Liver (tissue), 9 donors: ENCODE data around the gene XXYLT1. TPM values are rescaled to one million over a fixed set of nuclear protein-coding genes. Genes with fewer than 3 reads are reported as not detected.

Experiments used
- DNase-seq: peaks from one replicate; pipeline ENCODE4 v3.0.0-alpha.2; 2017; ENCODE audit warnings: low spot score
- H3K27ac ChIP-seq, 2 donors: one replicate each; pipeline ENCODE4 v1.7.0; 2013; ENCODE audit warnings: inconsistent platforms in 2 of 2, low read length in 2 of 2, control low read depth in 1 of 2, low read depth in 1 of 2, mild to moderate bottlenecking in 1 of 2
- H3K27me3 ChIP-seq, 4 donors: one replicate each; pipeline versions ENCODE4 v1.6.1 to v1.7.0; 2013; ENCODE audit warnings: low read length in 3 of 4, inconsistent platforms in 1 of 4, mild to moderate bottlenecking in 1 of 4, moderate library complexity in 1 of 4; ENCODE audit not compliant: control insufficient read depth in 4 of 4, insufficient read depth in 4 of 4
- H3K36me3 ChIP-seq, 4 donors: one replicate each; pipeline versions ENCODE4 v1.6.1 to v1.7.0; 2013; ENCODE audit warnings: low read length in 3 of 4, mild to moderate bottlenecking in 3 of 4, low read depth in 1 of 4, moderate library complexity in 1 of 4; ENCODE audit not compliant: control insufficient read depth in 4 of 4, insufficient read depth in 3 of 4
- H3K4me1 ChIP-seq, 4 donors: one replicate each; pipeline versions ENCODE4 v1.6.1 to v1.7.0; 2013; ENCODE audit warnings: low read length in 3 of 4, mild to moderate bottlenecking in 3 of 4, moderate library complexity in 1 of 4; ENCODE audit not compliant: control insufficient read depth in 4 of 4, insufficient read depth in 4 of 4
- H3K4me3 ChIP-seq, 3 donors: one replicate each; pipeline versions ENCODE4 v1.6.1 to v1.7.0; 2013; ENCODE audit warnings: low read length in 3 of 3, control low read depth in 1 of 3, low read depth in 1 of 3, mild to moderate bottlenecking in 1 of 3
- H3K9ac ChIP-seq, 2 donors: one replicate each; pipeline ENCODE4 v1.7.0; 2013; ENCODE audit warnings: low read length in 2 of 2, mild to moderate bottlenecking in 2 of 2, moderate library complexity in 2 of 2, control low read depth in 1 of 2, low read depth in 1 of 2
- H3K9me3 ChIP-seq, 4 donors: one replicate each; pipeline versions ENCODE4 v1.6.1 to v1.7.0; 2013; ENCODE audit warnings: low read length in 3 of 4; ENCODE audit not compliant: control insufficient read depth in 4 of 4
- EGR1 ChIP-seq, 2 donors: IDR thresholded peaks; 2 replicates each; pipeline ENCODE4 v1.6.1; 2016 to 2018; ENCODE audit warnings: antibody characterized with exemption in 2 of 2, low read depth in 2 of 2
- FOXA1 ChIP-seq: IDR thresholded peaks from 2 replicates; pipeline ENCODE4 v1.6.1; 2016; ENCODE audit warnings: antibody characterized with exemption
- FOXA2 ChIP-seq: IDR thresholded peaks from 2 replicates; pipeline ENCODE4 v1.6.1; 2016; ENCODE audit warnings: antibody characterized with exemption
- GABPA ChIP-seq, 2 donors: IDR thresholded peaks in 1 of 2; conservative IDR thresholded peaks in 1 of 2; 2 replicates each; pipeline ENCODE4 v1.6.1; 2016; ENCODE audit warnings: antibody characterized with exemption in 2 of 2, mild to moderate bottlenecking in 1 of 2, moderate library complexity in 1 of 2
- HNF4A ChIP-seq, 2 donors: conservative IDR thresholded peaks; 2 replicates each; pipeline ENCODE4 v1.6.1; 2016; ENCODE audit warnings: antibody characterized with exemption in 2 of 2, mild to moderate bottlenecking in 2 of 2
- HNF4G ChIP-seq: IDR thresholded peaks from 2 replicates; pipeline ENCODE4 v1.6.1; 2016; ENCODE audit warnings: antibody characterized with exemption
- JUND ChIP-seq, 2 donors: IDR thresholded peaks; 2 replicates each; pipeline ENCODE4 v1.6.1; 2016; ENCODE audit warnings: antibody characterized with exemption in 2 of 2
- NR2F2 ChIP-seq: IDR thresholded peaks from 2 replicates; pipeline ENCODE4 v1.6.1; 2016; ENCODE audit warnings: antibody characterized with exemption
- RAD21 ChIP-seq, 2 donors: IDR thresholded peaks; 2 replicates each; pipeline ENCODE4 v1.6.1; 2016; ENCODE audit warnings: antibody characterized with exemption in 2 of 2, mild to moderate bottlenecking in 2 of 2
- RXRA ChIP-seq, 2 donors: IDR thresholded peaks; 2 replicates each; pipeline ENCODE4 v1.6.1; 2017 to 2018; ENCODE audit warnings: antibody characterized with exemption in 2 of 2, mild to moderate bottlenecking in 1 of 2
- SP1 ChIP-seq: IDR thresholded peaks from 2 replicates; pipeline ENCODE4 v1.6.1; 2018; ENCODE audit warnings: antibody characterized with exemption, mild to moderate bottlenecking
- TAF1 ChIP-seq: conservative IDR thresholded peaks from 2 replicates; pipeline ENCODE4 v1.6.1; 2016; ENCODE audit warnings: antibody characterized with exemption, mild to moderate bottlenecking
- YY1 ChIP-seq: IDR thresholded peaks from 2 replicates; pipeline ENCODE4 v1.6.1; 2016; ENCODE audit warnings: antibody characterized with exemption, mild to moderate bottlenecking
- WGBS: extraction: QIAGEN DNeasy Blood & Tissue Kit; methylation state at CpG from one replicate; pipeline ENCODE4 v1.1.7; 2013; 5-methylcytosine and 5-hydroxymethylcytosine counted together
- polyA plus RNA-seq, 2 donors: library from polyadenylated mRNA; stranded (reverse) in 1 of 2; unstranded in 1 of 2; fragments of 200-250 nt in 1 of 2; fragments of >200 nt in 1 of 2; fragmentation: Nextera tagmentation in 1 of 2; extraction: Ambion mirVana in 1 of 2; gene quantifications; one replicate each; pipeline versions ENCODE4 v1.2.1 to v1.2.3, GENCODE V29; 2013 to 2015
- total RNA-seq, 2 donors: library from RNA; depleted of rRNA; stranded (reverse); fragments of >200 nt; gene quantifications; one replicate each; pipeline ENCODE4 v1.2.3, GENCODE V29; 2014
- TF ChIP-seq, protein P1 (sequence below): fragments of 150-350 bp; IDR thresholded peaks from 2 replicates; pipeline ENCODE4 v1.5.1; 2017; ENCODE audit warnings: improper control_type of control experiment, low read depth, low read length; ENCODE audit not compliant: missing input control
- TF ChIP-seq, protein P2 (sequence below): IDR thresholded peaks from 2 replicates; pipeline ENCODE4 v1.6.1; 2016; ENCODE audit warnings: antibody characterized with exemption
- TF ChIP-seq, protein P3 (sequence below): IDR thresholded peaks from 2 replicates; pipeline ENCODE4 v1.6.1; 2016; ENCODE audit warnings: antibody characterized with exemption
- TF ChIP-seq, protein P4 (sequence below): IDR thresholded peaks from 2 replicates; pipeline ENCODE4 v1.6.1; 2016; ENCODE audit warnings: antibody characterized with exemption
- donor health status: healthy.
- donor health status: healthy.
- donor health status: healthy.
- donor health status: healthy.
- donor health status: healthy.

XXYLT1 gene
- total and polyA plus RNA-seq, 4 donors = 0.93 to 7.6 (median 2.8) TPM

DNA sequence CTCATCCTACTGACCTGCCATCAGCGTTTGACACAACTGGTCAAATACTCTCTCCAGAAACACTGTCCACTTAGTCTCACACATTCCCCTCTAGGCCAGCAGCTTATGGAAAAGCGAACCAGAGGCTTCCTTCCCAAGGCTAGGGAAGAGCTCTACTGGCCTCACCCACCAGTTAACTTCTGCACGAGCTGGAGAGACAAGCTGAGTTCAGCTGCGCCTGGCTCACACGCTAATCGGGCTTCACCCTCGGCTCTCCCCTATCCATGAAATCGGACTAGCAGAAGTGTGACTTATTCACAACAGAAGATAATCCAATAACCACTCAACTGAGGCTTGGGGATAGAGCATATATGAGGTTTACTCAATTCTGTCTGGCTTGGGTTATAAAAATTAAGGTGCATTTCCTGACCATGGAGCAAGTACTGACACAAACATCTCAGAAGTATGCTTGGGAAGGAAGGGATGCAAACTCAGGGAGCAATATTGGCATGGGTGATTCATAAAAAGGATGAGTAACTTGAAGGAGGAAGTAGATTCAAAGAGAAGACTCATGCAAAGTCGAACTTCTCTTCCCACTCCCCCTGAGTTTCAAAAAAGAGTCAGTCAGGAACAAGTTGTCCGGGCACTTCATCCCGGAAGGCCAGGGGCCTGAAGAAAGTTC is 73.1 kb downstream of the XXYLT1 start:
- H3K27ac ChIP-seq = no peak overlapping the region
- no peak overlapping the region for H3K4me3 ChIP-seq
- TF ChIP-seq, protein P1, sequence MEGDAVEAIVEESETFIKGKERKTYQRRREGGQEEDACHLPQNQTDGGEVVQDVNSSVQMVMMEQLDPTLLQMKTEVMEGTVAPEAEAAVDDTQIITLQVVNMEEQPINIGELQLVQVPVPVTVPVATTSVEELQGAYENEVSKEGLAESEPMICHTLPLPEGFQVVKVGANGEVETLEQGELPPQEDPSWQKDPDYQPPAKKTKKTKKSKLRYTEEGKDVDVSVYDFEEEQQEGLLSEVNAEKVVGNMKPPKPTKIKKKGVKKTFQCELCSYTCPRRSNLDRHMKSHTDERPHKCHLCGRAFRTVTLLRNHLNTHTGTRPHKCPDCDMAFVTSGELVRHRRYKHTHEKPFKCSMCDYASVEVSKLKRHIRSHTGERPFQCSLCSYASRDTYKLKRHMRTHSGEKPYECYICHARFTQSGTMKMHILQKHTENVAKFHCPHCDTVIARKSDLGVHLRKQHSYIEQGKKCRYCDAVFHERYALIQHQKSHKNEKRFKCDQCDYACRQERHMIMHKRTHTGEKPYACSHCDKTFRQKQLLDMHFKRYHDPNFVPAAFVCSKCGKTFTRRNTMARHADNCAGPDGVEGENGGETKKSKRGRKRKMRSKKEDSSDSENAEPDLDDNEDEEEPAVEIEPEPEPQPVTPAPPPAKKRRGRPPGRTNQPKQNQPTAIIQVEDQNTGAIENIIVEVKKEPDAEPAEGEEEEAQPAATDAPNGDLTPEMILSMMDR = no peak
- TF ChIP-seq HNF4G (no peak), HNF4A (conservative IDR thresholded peaks at IDR 0.05) (no peak), FOXA1 (no peak), JUND (IDR thresholded peaks at IDR 0.05) (no peak)
- TF ChIP-seq, protein P2, sequence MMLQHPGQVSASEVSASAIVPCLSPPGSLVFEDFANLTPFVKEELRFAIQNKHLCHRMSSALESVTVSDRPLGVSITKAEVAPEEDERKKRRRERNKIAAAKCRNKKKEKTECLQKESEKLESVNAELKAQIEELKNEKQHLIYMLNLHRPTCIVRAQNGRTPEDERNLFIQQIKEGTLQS = no peak
- WGBS = 90% methylated on average over 11 of the region's 11 CpGs
- no peaks in the 10 kb centered on the region for H3K27me3 ChIP-seq
- no peaks in the 10 kb centered on the region for H3K36me3 ChIP-seq
- no peak for DNase-seq
- no peaks in the 10 kb centered on the region for H3K9me3 ChIP-seq
- peaks cover 0 to 6% (median 3%) of the 10 kb centered on the region in 4 donors for H3K4me1 ChIP-seq
- H3K9ac ChIP-seq = no peak overlapping the region

DNA sequence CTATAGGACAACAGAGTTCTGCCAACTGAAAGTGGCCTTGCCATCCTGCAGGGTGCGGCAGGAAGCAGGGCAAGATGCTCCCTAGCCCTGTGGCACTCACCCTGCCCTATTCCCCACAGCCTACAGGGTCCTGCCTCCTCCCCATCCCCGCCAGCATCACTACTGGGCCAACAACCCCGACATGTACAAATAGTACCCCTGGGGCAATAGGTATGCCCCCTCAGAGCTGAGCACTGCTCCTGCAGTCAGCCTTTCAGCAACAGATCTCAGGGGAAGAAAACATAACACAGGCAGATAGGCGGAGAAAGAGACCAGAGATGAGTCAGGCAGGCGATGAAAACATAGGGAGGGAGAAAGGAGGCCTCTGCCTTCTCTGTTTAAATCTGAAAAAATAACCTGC is 74.7 kb downstream of the XXYLT1 start:
- Histone ChIP-seq H3K4me3 (no peak overlapping the region), H3K9me3 (peaks cover 0 to 3% (median 0%) of the 10 kb centered on the region in 4 donors), H3K27me3 (no peaks in the 10 kb centered on the region), H3K27ac (no peak overlapping the region), H3K9ac (no peak overlapping the region), H3K4me1 (peaks cover 0 to 6% (median 3%) of the 10 kb centered on the region in 4 donors), H3K36me3 (no peaks in the 10 kb centered on the region)
- no peak for DNase-seq
- TF ChIP-seq FOXA2 (no peak), EGR1 (IDR thresholded peaks at IDR 0.05; ENCODE audit: low read depth in 2 of 2) (no peak), RXRA (IDR thresholded peaks at IDR 0.05) (no peak), SP1 (no peak), GABPA (IDR thresholded peaks at IDR 0.05 in 1 of 2, conservative IDR thresholded peaks at IDR 0.05 in 1 of 2) (no peak)
- WGBS = 91% methylated on average over 5 of the region's 5 CpGs

DNA sequence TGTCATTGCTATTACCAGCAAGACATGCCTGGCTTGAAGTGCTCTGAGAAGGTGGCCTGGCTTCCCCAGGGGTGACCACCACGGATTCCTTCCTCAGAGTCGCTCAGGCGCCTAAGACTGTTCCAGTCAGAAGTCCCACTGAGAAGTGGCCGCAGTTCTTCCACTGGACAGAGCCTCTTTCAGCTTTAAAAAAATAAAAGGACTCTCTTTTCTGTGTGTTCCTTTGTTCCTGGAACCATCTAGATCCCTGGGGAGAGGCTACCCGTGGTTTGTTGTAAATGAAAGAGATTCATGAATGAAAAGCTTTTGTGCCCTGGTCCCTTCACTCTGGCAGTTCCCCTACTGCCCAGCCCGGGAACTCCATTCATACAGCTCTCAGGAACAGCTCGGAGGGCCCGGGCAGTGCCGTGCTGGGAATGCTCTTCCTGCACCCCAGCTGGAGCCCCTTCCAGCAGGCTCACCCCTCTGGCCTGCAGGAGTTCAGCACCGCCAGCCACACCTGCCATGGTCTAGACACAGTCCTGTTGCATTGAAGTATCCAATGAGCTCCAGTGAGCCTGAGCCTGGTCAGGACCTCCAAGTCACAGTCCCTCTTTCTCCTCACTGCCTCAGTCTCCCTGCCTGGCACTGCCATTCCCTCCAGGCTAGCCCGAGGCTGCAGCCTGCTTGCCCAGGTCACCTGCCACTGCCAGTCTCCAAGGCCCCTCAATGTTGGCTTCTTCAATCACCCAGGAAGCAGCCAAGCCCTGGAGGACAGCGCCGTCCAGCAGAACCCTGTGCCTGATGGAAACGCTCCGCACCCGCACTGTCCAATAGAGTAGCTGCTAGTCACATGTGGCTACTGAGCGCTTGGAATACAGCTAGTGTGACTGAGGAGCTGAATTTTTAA is 75.4 kb downstream of the XXYLT1 start:
- Histone ChIP-seq H3K27me3 (no peaks in the 10 kb centered on the region), H3K9ac (no peak overlapping the region), H3K4me3 (no peak overlapping the region), H3K4me1 (peaks cover 0 to 6% (median 3%) of the 10 kb centered on the region in 4 donors), H3K9me3 (peaks cover 0 to 4% (median 0%) of the 10 kb centered on the region in 4 donors), H3K27ac (no peak overlapping the region), H3K36me3 (no peaks in the 10 kb centered on the region)
- DNase-seq = no peak
- 90% methylated on average over 17 of the region's 17 CpGs for WGBS
- TF ChIP-seq HNF4A (conservative IDR thresholded peaks at IDR 0.05) (no peak), TAF1 (no peak), HNF4G (no peak), RAD21 (IDR thresholded peaks at IDR 0.05) (no peak), JUND (IDR thresholded peaks at IDR 0.05) (no peak), RXRA (IDR thresholded peaks at IDR 0.05) (no peak), GABPA (IDR thresholded peaks at IDR 0.05 in 1 of 2, conservative IDR thresholded peaks at IDR 0.05 in 1 of 2) (no peak), FOXA2 (no peak), NR2F2 (no peak), SP1 (no peak), YY1 (no peak), EGR1 (IDR thresholded peaks at IDR 0.05; ENCODE audit: low read depth in 2 of 2) (no peak), FOXA1 (no peak)
- TF ChIP-seq, protein P2 = no peak
- TF ChIP-seq, protein P3, sequence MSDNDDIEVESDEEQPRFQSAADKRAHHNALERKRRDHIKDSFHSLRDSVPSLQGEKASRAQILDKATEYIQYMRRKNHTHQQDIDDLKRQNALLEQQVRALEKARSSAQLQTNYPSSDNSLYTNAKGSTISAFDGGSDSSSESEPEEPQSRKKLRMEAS = no peak
- TF ChIP-seq, protein P4, sequence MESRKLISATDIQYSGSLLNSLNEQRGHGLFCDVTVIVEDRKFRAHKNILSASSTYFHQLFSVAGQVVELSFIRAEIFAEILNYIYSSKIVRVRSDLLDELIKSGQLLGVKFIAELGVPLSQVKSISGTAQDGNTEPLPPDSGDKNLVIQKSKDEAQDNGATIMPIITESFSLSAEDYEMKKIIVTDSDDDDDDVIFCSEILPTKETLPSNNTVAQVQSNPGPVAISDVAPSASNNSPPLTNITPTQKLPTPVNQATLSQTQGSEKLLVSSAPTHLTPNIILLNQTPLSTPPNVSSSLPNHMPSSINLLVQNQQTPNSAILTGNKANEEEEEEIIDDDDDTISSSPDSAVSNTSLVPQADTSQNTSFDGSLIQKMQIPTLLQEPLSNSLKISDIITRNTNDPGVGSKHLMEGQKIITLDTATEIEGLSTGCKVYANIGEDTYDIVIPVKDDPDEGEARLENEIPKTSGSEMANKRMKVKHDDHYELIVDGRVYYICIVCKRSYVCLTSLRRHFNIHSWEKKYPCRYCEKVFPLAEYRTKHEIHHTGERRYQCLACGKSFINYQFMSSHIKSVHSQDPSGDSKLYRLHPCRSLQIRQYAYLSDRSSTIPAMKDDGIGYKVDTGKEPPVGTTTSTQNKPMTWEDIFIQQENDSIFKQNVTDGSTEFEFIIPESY = no peak
